OCI-LY7 (cell line): ENCODE measurements around the gene KCNMA1. TPM values are rescaled to one million over a fixed set of nuclear protein-coding genes. Genes with fewer than 3 reads are reported as not detected.

Source experiments
- BruUV-seq: library from RNA; stranded (reverse); fragments of 400-500 nt; replicated peaks from 2 replicates; lab custom pipeline; 2021; lab: Mats Ljungman, UMichigan
- CTCF ChIA-PET: fragments of 300-600 bp; sonication (Branson Sonifier 250); formaldehyde crosslinking; loops from one replicate; lab custom pipeline; 2022; ENCODE audit warnings: antibody characterized with exemption; ENCODE audit not compliant: unreplicated experiment; lab: Charles Lee
- POLR2A ChIA-PET: fragments of 300-600 bp; sonication (Branson Sonifier 250); formaldehyde crosslinking; loops from one replicate; lab custom pipeline; 2022; ENCODE audit warnings: antibody characterized with exemption; lab: Charles Lee
- DNase-seq: peaks from one replicate; pipeline ENCODE4 v3.0.0-alpha.2; 2015; ENCODE audit warnings: low spot score
- H2AFZ ChIP-seq: fragments of 200-600 bp; sonication (generic), shearing (Covaris generic); 2 replicates; pipeline ENCODE4 v1.6.1; 2014; ENCODE audit warnings: mild to moderate bottlenecking, antibody characterized with exemption, low read length, moderate library complexity
- H3K27ac ChIP-seq: fragments of 200-600 bp; sonication (generic); 2 replicates; pipeline ENCODE4 v1.5.1; 2014; ENCODE audit warnings: mixed run types, low read depth, mild to moderate bottlenecking, moderate library complexity, low read length, inconsistent platforms; ENCODE audit not compliant: poor library complexity, severe bottlenecking
- H3K36me3 ChIP-seq: fragments of 200-600 bp; sonication (generic); 2 replicates; pipeline ENCODE4 v1.6.1; 2014; ENCODE audit warnings: mild to moderate bottlenecking, antibody characterized with exemption, low read length, moderate library complexity, mixed read lengths; ENCODE audit not compliant: insufficient read depth
- H3K4me1 ChIP-seq: fragments of 200-600 bp; sonication (generic); 2 replicates; pipeline ENCODE4 v1.5.1; 2014; ENCODE audit warnings: mild to moderate bottlenecking, low read length; ENCODE audit not compliant: insufficient read depth, poor library complexity, severe bottlenecking
- H3K4me2 ChIP-seq: fragments of 200-600 bp; sonication (generic); 2 replicates; pipeline ENCODE4 v1.6.1; 2014; ENCODE audit warnings: mild to moderate bottlenecking, low read length
- H3K4me3 ChIP-seq: fragments of 200-600 bp; sonication (generic); 2 replicates; pipeline ENCODE4 v1.5.1; 2014; ENCODE audit warnings: mild to moderate bottlenecking, low read depth, low read length; ENCODE audit not compliant: poor library complexity, severe bottlenecking
- H3K79me2 ChIP-seq: fragments of 200-600 bp; sonication (generic); 2 replicates; pipeline ENCODE4 v1.6.1; 2016; ENCODE audit warnings: low read depth, mild to moderate bottlenecking, low read length, moderate library complexity, mixed read lengths; ENCODE audit not compliant: insufficient read depth
- H3K9me2 ChIP-seq: fragments of 200-600 bp; sonication (generic); 2 replicates; pipeline ENCODE4 v1.6.1; 2016; ENCODE audit warnings: mild to moderate bottlenecking, low read length, mixed read lengths; ENCODE audit not compliant: insufficient read depth
- H3K9me3 ChIP-seq: fragments of 200-600 bp; sonication (generic); 2 replicates; pipeline ENCODE4 v1.6.1; 2014; ENCODE audit warnings: mild to moderate bottlenecking, mixed run types, low read length, mixed read lengths
- H4K20me1 ChIP-seq: fragments of 200-600 bp; sonication (generic); 2 replicates; pipeline ENCODE4 v1.6.1; 2014; ENCODE audit warnings: mild to moderate bottlenecking, antibody characterized with exemption, low read length, moderate library complexity, mixed read lengths; ENCODE audit not compliant: insufficient read depth
- EZH2phosphoT487 ChIP-seq: fragments of 200-600 bp; sonication (generic); IDR thresholded peaks from 2 replicates; pipeline ENCODE4 v1.6.1; 2018; ENCODE audit warnings: low read depth, borderline replicate concordance, mild to moderate bottlenecking, mixed run types, antibody characterized with exemption, low read length, moderate library complexity, mixed read lengths
- intact Hi-C: fragments of 100-400 bp; cut with micrococcal nuclease; formaldehyde crosslinking; loops from one replicate; pipeline ENCODE4 v1.10.0; 2022; ENCODE audit not compliant: unreplicated experiment
- total RNA-seq, 2 experiments: library from RNA; depleted of rRNA in 1 of 2; stranded (reverse); fragments of >200 nt in 1 of 2; shearing (Covaris generic) in 1 of 2; gene quantifications; 2 replicates each; pipeline ENCODE4 v1.2.3, GENCODE V29; 2014 to 2022
- TF ChIP-seq, protein P1 (sequence below): fragments of 200-600 bp; sonication (generic); conservative IDR thresholded peaks from 2 replicates; pipeline ENCODE4 v1.5.1; 2014; ENCODE audit warnings: mild to moderate bottlenecking, antibody characterized with exemption, low read length, moderate library complexity, mixed read lengths

Gene KCNMA1
- total RNA-seq, 2 experiments from 2014 or later = not detected

DNA sequence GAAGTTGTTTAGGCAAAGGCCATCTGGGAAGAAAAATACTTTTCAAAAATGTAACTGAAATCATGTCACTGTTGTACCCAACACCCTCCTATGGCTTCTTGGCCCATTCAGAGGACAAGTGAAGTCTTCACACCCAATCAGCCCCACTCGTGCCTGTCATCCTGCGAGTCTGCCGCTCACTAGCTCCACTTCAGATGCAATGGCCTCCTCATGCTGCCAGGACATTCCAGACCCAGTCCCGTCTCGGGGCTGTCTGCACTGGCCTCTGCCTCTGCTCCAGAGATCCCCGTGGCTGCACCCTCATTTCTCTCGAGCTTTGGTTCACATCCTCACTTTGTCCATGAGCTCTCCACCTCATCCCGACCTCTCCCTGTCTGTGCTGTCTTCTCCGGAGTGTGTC, 227.1 kb downstream of the KCNMA1 start:
- no peak for DNase-seq
- H3K79me2 ChIP-seq = no peaks in the 10 kb centered on the region
- H3K4me2 ChIP-seq = no peak overlapping the region
- no peaks in the 10 kb centered on the region for H4K20me1 ChIP-seq
- intact Hi-C loops = no loop called here
- H2AFZ ChIP-seq = no peak overlapping the region
- no peak overlapping the region for H3K27ac ChIP-seq
- no TSS peak for BruUV-seq
- ChIA-PET POLR2A (no interaction called here), CTCF (no interaction called here)
- no peaks in the 10 kb centered on the region for H3K9me2 ChIP-seq
- TF ChIP-seq EZH2phosphoT487 = no peak
- TF ChIP-seq, protein P1, sequence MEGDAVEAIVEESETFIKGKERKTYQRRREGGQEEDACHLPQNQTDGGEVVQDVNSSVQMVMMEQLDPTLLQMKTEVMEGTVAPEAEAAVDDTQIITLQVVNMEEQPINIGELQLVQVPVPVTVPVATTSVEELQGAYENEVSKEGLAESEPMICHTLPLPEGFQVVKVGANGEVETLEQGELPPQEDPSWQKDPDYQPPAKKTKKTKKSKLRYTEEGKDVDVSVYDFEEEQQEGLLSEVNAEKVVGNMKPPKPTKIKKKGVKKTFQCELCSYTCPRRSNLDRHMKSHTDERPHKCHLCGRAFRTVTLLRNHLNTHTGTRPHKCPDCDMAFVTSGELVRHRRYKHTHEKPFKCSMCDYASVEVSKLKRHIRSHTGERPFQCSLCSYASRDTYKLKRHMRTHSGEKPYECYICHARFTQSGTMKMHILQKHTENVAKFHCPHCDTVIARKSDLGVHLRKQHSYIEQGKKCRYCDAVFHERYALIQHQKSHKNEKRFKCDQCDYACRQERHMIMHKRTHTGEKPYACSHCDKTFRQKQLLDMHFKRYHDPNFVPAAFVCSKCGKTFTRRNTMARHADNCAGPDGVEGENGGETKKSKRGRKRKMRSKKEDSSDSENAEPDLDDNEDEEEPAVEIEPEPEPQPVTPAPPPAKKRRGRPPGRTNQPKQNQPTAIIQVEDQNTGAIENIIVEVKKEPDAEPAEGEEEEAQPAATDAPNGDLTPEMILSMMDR = no peak
- H3K36me3 ChIP-seq = no peaks in the 10 kb centered on the region
- no peaks in the 10 kb centered on the region for H3K9me3 ChIP-seq
- no peak overlapping the region for H3K4me3 ChIP-seq
- H3K4me1 ChIP-seq = no peaks in the 10 kb centered on the region

DNA sequence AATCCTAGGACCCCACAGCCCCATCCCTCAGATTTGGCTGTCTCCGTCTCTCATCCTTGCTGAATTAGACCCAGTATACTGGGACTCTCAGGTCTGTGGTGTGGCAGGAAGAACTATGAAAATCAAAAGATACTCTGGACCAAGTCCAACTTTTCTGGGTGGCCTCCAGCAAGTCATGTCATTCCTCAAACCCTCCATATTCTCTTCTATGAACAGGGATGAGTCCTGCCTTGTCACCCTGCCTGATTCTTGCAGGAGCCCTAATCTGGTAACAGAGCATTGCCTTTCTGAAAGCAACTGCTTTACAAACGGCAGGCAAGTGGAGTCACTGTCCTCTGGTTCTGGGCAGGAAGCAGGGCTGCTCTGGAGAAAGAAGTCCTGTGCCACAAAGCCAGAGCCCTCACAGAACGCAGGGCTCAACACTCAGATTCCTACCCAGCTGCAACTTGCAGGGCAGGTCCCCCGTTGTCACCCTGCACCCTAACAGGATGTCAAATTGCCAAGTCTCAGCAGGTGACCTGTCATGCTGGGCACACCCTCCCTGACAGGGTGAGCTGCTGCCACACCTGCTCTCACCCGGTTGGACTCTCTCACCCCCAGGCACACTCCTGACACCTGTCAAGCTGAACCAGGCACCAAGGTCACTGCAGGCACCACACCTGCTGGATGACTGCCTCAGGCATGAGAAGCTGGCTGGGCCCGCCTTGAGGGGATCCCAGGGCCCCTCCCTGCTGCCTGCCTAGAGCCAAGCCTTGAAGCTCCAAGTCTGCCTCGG, 227.7 kb downstream of the KCNMA1 start:
- no peaks in the 10 kb centered on the region for H3K4me1 ChIP-seq
- H3K79me2 ChIP-seq = no peaks in the 10 kb centered on the region
- TF ChIP-seq, protein P1 = no peak
- TF ChIP-seq EZH2phosphoT487 = no peak
- ChIA-PET CTCF (no interaction called here), POLR2A (no interaction called here)
- H3K27ac ChIP-seq = no peak overlapping the region
- no peak overlapping the region for H3K4me3 ChIP-seq
- no peaks in the 10 kb centered on the region for H3K36me3 ChIP-seq
- no peak for DNase-seq
- H3K4me2 ChIP-seq = no peak overlapping the region
- H2AFZ ChIP-seq = no peak overlapping the region
- H3K9me2 ChIP-seq = no peaks in the 10 kb centered on the region
- H4K20me1 ChIP-seq = no peaks in the 10 kb centered on the region
- no peaks in the 10 kb centered on the region for H3K9me3 ChIP-seq
- BruUV-seq = no TSS peak
- intact Hi-C loops = no loop called here

DNA sequence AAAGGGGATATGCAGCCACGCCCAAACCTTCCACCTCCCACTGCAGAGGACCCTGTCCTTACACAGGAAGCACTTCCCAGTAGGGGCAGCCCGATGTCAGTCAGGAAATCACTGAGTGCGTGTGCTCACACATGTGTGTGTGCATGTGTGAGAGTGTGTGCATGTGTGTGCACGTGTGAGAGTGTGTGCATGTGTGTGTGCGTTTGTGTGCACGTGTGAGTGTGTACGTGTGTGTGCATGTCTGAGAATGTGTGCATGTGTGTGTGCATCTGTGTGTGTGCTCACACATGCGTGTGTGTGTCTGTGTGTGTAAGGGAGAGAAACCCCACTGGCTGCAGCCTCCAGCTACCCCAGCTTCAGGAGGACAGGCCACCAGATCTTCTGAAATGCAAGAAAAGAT, 229.3 kb downstream of the KCNMA1 start:
- no peak for TF ChIP-seq EZH2phosphoT487
- TF ChIP-seq, protein P1 = no peak
- Histone ChIP-seq H3K27ac (no peak overlapping the region), H3K9me2 (no peaks in the 10 kb centered on the region), H3K9me3 (no peaks in the 10 kb centered on the region), H2AFZ (no peak overlapping the region), H3K4me3 (no peak overlapping the region), H3K36me3 (no peaks in the 10 kb centered on the region), H4K20me1 (no peaks in the 10 kb centered on the region), H3K4me1 (no peaks in the 10 kb centered on the region), H3K79me2 (no peaks in the 10 kb centered on the region), H3K4me2 (no peak overlapping the region)
- CTCF ChIA-PET = no interaction called here
- intact Hi-C loops = no loop called here
- no TSS peak for BruUV-seq
- no peak for DNase-seq
- POLR2A ChIA-PET = no interaction called here
